Fibroblast of lung (primary cell): ENCODE results near the gene RFC4.

Source experiments
- CTCF ChIP-seq, 2 donors: IDR thresholded peaks in 1 of 2; conservative IDR thresholded peaks in 1 of 2; 1 replicate in 1 of 2; 2 replicates in 1 of 2; pipeline ENCODE4 v1.5.1; 2011 to 2012; ENCODE audit warnings: low read length in 2 of 2, control low read depth in 1 of 2, inconsistent platforms in 1 of 2, low read depth in 1 of 2, mild to moderate bottlenecking in 1 of 2
- EZH2 ChIP-seq: IDR thresholded peaks from 2 replicates; pipeline ENCODE4 v1.5.1; 2012; ENCODE audit warnings: low read length, control low read depth, mild to moderate bottlenecking; ENCODE audit errors: missing control alignments

GRCh38 chr3:186789554-186790260 lies 16.6 kb downstream of the RFC4 start:
- TF ChIP-seq EZH2 (no peak), CTCF (conservative IDR thresholded peaks at IDR 0.05 in 1 of 2, IDR thresholded peaks at IDR 0.05 in 1 of 2; ENCODE audit: low read depth in 1 of 2, low read length in 2 of 2) (no peak)
